CD4-positive, CD25-positive, alpha-beta regulatory T cell (primary cell): ENCODE data around the gene PES1. TPM values are rescaled to one million over a fixed set of nuclear protein-coding genes. Genes with fewer than 3 reads are reported as not detected.

ENCODE experiments used
- ATAC-seq, 2 donors: fragments of 150-1000 bp; cut with Tn5 transposase; one replicate each; pipeline ENCODE4 v1.10.0; 2021; ENCODE audit warnings: low read depth in 2 of 2, moderate number of reproducible peaks in 2 of 2, moderate library complexity in 1 of 2
- DNase-seq, 3 donors: peaks; one replicate each; pipeline versions ENCODE4 v3.0.0 to v3.0.0-alpha.2; 2012 to 2022; ENCODE audit warnings: mixed read lengths in 1 of 3
- H3K27ac ChIP-seq: one replicate; pipeline ENCODE4 v1.7.0; 2013; ENCODE audit warnings: mild to moderate bottlenecking, low read length; ENCODE audit not compliant: insufficient read depth, poor library complexity, severe bottlenecking
- H3K27me3 ChIP-seq: one replicate; pipeline ENCODE4 v1.7.0; 2013; ENCODE audit warnings: low read length; ENCODE audit not compliant: control insufficient read depth, insufficient read depth
- H3K36me3 ChIP-seq: one replicate; pipeline ENCODE4 v1.7.0; 2013; ENCODE audit warnings: mild to moderate bottlenecking, low read length, moderate library complexity; ENCODE audit not compliant: control insufficient read depth, insufficient read depth
- H3K4me1 ChIP-seq: 2 replicates; pipeline ENCODE4 v1.7.0; 2013; ENCODE audit warnings: mild to moderate bottlenecking, low read length; ENCODE audit not compliant: insufficient read depth, control insufficient read depth, poor library complexity, severe bottlenecking
- H3K4me3 ChIP-seq: one replicate; pipeline ENCODE4 v1.7.0; 2013; ENCODE audit warnings: low read depth, mild to moderate bottlenecking, low read length, moderate library complexity
- H3K9me3 ChIP-seq, 2 experiments: 1 replicate in 1 of 2; 2 replicates in 1 of 2; pipeline ENCODE4 v1.7.0; 2013; ENCODE audit warnings: low read length in 2 of 2, mild to moderate bottlenecking in 1 of 2, moderate library complexity in 1 of 2; ENCODE audit not compliant: control insufficient read depth in 2 of 2
- H3K27ac Mint-ChIP-seq, 3 donors: one replicate each; pipeline ENCODE4 v1.8.0; 2020 to 2022; ENCODE audit warnings: mild to moderate bottlenecking in 3 of 3, mixed read lengths in 3 of 3, moderate library complexity in 2 of 3
- H3K27me3 Mint-ChIP-seq: one replicate; pipeline ENCODE4 v1.8.0; 2022; ENCODE audit warnings: mild to moderate bottlenecking, mixed read lengths
- H3K36me3 Mint-ChIP-seq: one replicate; pipeline ENCODE4 v1.8.0; 2020; ENCODE audit warnings: mixed read lengths
- H3K4me1 Mint-ChIP-seq, 4 donors: one replicate each; pipeline ENCODE4 v1.8.0; 2020 to 2022; ENCODE audit warnings: mixed read lengths in 4 of 4, mild to moderate bottlenecking in 1 of 4
- H3K4me3 Mint-ChIP-seq, 4 donors: one replicate each; pipeline ENCODE4 v1.8.0; 2020 to 2022; ENCODE audit warnings: mild to moderate bottlenecking in 4 of 4, mixed read lengths in 4 of 4, moderate library complexity in 3 of 4
- H3K9me3 Mint-ChIP-seq, 7 donors: one replicate each; pipeline ENCODE4 v1.8.0; 2020 to 2022; ENCODE audit warnings: mixed read lengths in 7 of 7, mild to moderate bottlenecking in 3 of 7, moderate library complexity in 2 of 7
- polyA plus RNA-seq, 4 donors: library from polyadenylated mRNA; unstranded; fragments of 300-500 nt; fragmentation: Illumina TruSeq; gene quantifications; one replicate each; pipeline ENCODE4 v1.2.3, GENCODE V29; 2021
- total RNA-seq: library from RNA; stranded (reverse); gene quantifications from one replicate; pipeline ENCODE4 v1.2.3, GENCODE V29; 2022

The PES1 gene
- total and polyA plus RNA-seq, 5 donors from 2014 or later, result 35.2 to 47.9 (median 36.8) TPM

DNA sequence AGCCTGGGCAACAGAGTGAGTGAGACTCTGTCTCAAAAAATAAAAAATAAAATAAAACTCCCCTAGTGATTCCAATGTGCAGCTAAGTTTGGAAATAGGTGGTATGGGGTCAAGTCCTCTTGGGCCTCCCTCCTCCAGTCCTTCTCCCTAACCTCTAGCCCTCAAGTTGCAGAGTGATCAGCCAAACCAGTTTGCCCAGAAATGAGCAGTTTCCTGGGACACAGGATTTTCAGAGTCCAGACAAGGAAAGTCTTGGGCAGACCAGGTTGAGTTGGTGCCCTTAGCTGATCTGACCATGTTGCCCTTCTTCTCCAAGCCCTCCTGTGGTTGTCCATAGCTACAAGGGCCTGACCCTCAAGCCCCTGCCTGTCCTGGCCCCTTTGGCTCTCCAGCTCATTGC is 23.2 kb upstream of the PES1 start:
- Mint-ChIP-seq H3K27ac (no peak overlapping the region), H3K27me3 (peaks cover 4% of the 10 kb centered on the region), H3K4me3 (no peak overlapping the region), H3K36me3 (peaks cover 4% of the 10 kb centered on the region), H3K4me1 (peaks cover 0 to 2% (median 0%) of the 10 kb centered on the region in 4 donors), H3K9me3 (peaks cover 0 to 1% (median 0%) of the 10 kb centered on the region in 7 donors)
- ATAC-seq, result no peak
- no peaks in the 10 kb centered on the region for H3K4me1 ChIP-seq
- DNase-seq, result no peak
- no peaks in the 10 kb centered on the region for H3K27me3 ChIP-seq
- H3K36me3 ChIP-seq, result no peaks in the 10 kb centered on the region
- H3K4me3 ChIP-seq, result no peak overlapping the region
- no peak overlapping the region for H3K27ac ChIP-seq
- no peaks in the 10 kb centered on the region for H3K9me3 ChIP-seq

DNA sequence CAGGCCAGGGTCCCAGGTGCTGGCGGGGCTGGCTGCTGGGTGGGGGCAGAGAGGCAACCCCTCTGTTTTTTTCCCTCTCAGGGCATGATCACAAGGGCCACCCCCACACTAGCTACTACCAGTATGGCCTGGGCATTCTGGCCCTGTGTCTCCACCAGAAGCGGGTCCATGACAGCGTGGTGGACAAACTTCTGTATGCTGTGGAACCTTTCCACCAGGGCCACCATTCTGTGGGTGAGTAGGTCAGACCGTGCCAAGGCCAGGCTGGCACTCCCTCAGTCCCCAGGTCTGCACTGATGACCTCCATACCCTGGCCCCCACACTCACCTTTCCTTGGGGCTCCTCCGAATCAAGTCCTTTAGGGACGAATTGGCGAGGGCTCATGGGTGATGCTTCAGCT is 22.6 kb upstream of the PES1 start:
- Mint-ChIP-seq H3K4me3 (no peak overlapping the region), H3K4me1 (peaks cover 0 to 2% (median 2%) of the 10 kb centered on the region in 4 donors), H3K27ac (no peak overlapping the region), H3K27me3 (peaks cover 9% of the 10 kb centered on the region), H3K36me3 (peaks cover 4% of the 10 kb centered on the region), H3K9me3 (peaks cover 0 to 1% (median 0%) of the 10 kb centered on the region in 7 donors)
- no peaks in the 10 kb centered on the region for H3K9me3 ChIP-seq
- no peaks in the 10 kb centered on the region for H3K36me3 ChIP-seq
- H3K27ac ChIP-seq, result no peak overlapping the region
- no peaks in the 10 kb centered on the region for H3K27me3 ChIP-seq
- DNase-seq (no peak), ATAC-seq (no peak)
- no peak overlapping the region for H3K4me3 ChIP-seq
- H3K4me1 ChIP-seq, result no peaks in the 10 kb centered on the region

DNA sequence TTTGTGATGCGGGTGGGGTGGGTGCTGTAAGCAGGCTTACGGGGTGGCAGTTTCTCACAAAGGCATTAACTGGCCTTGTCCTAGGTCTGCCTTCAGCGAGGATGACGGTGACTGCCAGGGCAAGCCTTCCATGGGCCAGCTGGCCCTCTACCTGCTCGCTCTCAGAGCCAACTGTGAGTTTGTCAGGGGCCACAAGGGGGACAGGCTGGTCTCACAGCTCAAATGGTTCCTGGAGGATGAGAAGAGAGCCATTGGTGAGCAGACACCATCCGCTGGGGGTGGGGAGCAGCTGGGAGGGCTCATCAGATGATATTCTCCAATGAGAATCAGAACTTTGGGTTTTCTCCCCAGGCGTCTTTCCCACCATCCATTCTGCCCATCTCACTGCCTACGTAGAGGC is 21.1 kb upstream of the PES1 start:
- H3K9me3 Mint-ChIP-seq, result peaks cover 0 to 1% (median 0%) of the 10 kb centered on the region in 7 donors
- H3K4me3 ChIP-seq, result no peak overlapping the region
- ATAC-seq (no peak), DNase-seq (no peak)
- no peaks in the 10 kb centered on the region for H3K4me1 ChIP-seq
- peaks cover 12% of the 10 kb centered on the region for H3K27me3 Mint-ChIP-seq
- H3K36me3 ChIP-seq, result no peaks in the 10 kb centered on the region
- peaks cover 4% of the 10 kb centered on the region for H3K36me3 Mint-ChIP-seq
- H3K4me1 Mint-ChIP-seq, result peaks cover 0 to 8% (median 4%) of the 10 kb centered on the region in 4 donors
- H3K27me3 ChIP-seq, result no peaks in the 10 kb centered on the region
- no peaks in the 10 kb centered on the region for H3K9me3 ChIP-seq
- no peak overlapping the region for H3K4me3 Mint-ChIP-seq
- H3K27ac Mint-ChIP-seq, result no peak overlapping the region
- H3K27ac ChIP-seq, result no peak overlapping the region

DNA sequence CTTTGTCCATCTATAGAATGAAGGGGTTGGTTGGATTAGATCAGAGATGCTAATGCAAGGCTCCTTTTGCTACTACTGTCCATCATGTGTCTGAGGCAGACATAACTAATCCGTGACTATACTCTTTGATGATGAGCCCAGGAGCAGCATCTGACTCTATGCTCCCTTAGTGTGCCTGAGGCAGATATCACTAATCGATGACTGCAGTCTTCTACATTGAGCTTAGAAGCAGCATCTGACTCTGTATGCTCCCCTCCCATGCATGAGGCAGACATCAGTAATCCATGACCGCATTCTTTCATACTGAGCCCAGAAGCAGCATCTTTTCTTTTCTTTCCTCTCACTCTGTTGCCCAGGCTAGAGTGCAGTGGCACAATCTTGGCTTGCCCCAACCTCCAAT is 19.5 kb upstream of the PES1 start:
- Histone ChIP-seq H3K9me3 (no peaks in the 10 kb centered on the region), H3K27ac (no peak overlapping the region), H3K4me1 (peaks cover 14% of the 10 kb centered on the region), H3K4me3 (no peak overlapping the region), H3K36me3 (no peaks in the 10 kb centered on the region), H3K27me3 (no peaks in the 10 kb centered on the region)
- DNase-seq, result no peak
- Mint-ChIP-seq H3K36me3 (peaks cover 4% of the 10 kb centered on the region), H3K4me1 (peaks cover 0 to 20% (median 11%) of the 10 kb centered on the region in 4 donors), H3K27me3 (peaks cover 16% of the 10 kb centered on the region), H3K27ac (peak overlapping the region in 1 of 3 donors; percentile 34), H3K9me3 (peaks cover 0 to 1% (median 0%) of the 10 kb centered on the region in 7 donors), H3K4me3 (no peak overlapping the region)
- ATAC-seq, result no peak

DNA sequence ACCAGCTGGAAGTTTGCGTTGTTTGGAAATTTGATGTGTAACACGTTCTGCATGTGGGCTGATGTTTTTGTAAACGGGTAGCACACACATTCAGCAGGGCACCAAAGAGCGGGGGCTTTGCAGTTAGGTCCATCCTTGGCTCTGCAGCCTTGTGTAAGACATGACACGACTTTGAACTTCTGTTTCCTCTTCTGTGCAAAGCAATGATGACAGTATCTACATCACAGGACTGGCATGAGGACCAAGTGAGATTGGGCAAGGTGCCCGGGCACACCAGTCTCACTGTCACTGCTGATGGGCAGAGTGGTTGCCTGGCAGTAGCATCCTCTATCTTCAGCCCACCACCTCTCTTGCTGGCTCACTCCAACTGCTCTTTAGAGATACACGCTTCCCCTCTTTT is 18.6 kb upstream of the PES1 start:
- no peak overlapping the region for H3K4me3 Mint-ChIP-seq
- H3K36me3 ChIP-seq, result no peaks in the 10 kb centered on the region
- H3K4me3 ChIP-seq, result no peak overlapping the region
- H3K27me3 ChIP-seq, result no peaks in the 10 kb centered on the region
- peaks cover 16% of the 10 kb centered on the region for H3K27me3 Mint-ChIP-seq
- peaks cover 4% of the 10 kb centered on the region for H3K36me3 Mint-ChIP-seq
- peak overlapping the region in 1 of 3 donors; percentile 26 for H3K27ac Mint-ChIP-seq
- no peak for ATAC-seq
- DNase-seq, result no peak
- no peak overlapping the region for H3K27ac ChIP-seq
- H3K4me1 Mint-ChIP-seq, result peaks cover 0 to 29% (median 14%) of the 10 kb centered on the region in 4 donors
- H3K9me3 Mint-ChIP-seq, result peaks cover 0 to 1% (median 0%) of the 10 kb centered on the region in 7 donors
- peaks cover 20% of the 10 kb centered on the region for H3K4me1 ChIP-seq
- no peaks in the 10 kb centered on the region for H3K9me3 ChIP-seq

DNA sequence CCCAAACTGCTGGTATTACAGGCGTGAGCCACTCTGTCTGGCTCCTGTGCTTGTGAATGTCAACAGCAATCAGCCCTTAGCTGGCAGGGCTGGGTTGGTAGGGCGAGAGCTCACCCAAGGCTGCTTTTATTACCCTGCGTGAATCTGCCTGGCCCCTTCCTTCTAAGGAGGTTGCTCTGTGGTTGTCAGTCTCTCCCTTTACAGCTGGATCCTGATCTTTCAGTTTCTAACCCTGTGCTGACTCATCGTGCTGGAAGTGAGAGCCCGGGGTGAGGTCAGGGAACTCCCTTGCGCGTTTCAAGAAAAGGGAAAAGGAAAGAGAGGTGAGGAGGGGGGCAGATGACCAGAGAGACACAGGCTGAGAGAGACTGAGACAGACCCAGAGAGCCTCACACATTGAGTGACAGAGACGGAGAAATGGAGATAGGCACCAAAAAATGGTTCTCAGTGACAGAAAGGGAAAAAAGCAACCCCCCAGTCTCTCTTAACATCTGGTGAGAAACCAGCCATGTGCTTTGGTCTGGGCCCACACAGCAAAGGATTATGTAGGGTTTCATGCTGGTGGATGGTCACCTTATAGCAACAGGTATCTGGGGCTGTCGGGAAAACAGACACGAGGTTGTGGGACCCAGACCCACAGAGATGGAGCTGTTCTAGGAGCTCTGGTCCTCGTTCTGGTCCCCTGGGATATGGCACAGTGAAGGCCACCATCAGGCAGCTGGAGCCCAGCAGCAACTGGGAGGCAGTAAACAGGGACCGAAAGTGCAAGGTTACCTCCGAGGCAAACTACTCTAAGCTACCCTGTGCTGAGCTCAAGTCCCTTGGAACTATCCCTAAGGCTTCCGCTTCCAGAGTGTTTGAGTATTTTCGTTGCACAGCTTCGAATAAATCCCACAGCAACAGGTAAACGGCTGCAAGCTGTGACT is 17.8 kb upstream of the PES1 start:
- no peak overlapping the region for H3K27ac ChIP-seq
- Mint-ChIP-seq H3K27me3 (peaks cover 16% of the 10 kb centered on the region), H3K36me3 (peaks cover 4% of the 10 kb centered on the region), H3K4me3 (peak overlapping the region in 1 of 4 donors; percentile 26), H3K27ac (peak overlapping the region in 1 of 3 donors; percentile 29), H3K4me1 (peaks cover 0 to 31% (median 14%) of the 10 kb centered on the region in 4 donors), H3K9me3 (no peaks in the 10 kb centered on the region)
- no peaks in the 10 kb centered on the region for H3K27me3 ChIP-seq
- H3K4me1 ChIP-seq, result peaks cover 20% of the 10 kb centered on the region
- ATAC-seq (no peak), DNase-seq (peak in 1 of 3 donors; percentile 41)
- H3K36me3 ChIP-seq, result no peaks in the 10 kb centered on the region
- no peak overlapping the region for H3K4me3 ChIP-seq
- H3K9me3 ChIP-seq, result no peaks in the 10 kb centered on the region

DNA sequence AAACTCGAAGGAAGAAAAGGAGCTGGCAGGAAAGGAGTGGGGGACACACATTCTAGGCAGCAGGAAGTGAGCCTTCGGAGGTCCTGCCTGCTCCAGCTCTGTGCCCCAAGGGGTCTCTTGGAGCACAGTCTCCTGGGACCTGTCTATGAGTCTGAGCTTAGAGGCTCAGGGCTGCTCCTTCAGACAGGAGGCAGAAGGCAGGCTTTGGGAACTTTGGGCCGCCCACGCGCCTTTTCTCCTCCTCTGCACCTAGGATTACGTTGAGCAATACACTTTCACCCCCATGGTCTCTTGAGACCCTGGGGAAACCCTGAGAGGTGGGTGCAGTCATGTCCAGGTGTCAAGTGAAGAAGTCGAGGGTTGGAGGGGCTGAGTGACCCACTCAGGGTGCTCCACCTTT is 16.2 kb upstream of the PES1 start:
- DNase-seq, result no peak
- Histone ChIP-seq H3K4me3 (no peak overlapping the region), H3K27ac (no peak overlapping the region), H3K36me3 (no peaks in the 10 kb centered on the region), H3K9me3 (no peaks in the 10 kb centered on the region), H3K4me1 (peaks cover 20% of the 10 kb centered on the region), H3K27me3 (no peaks in the 10 kb centered on the region)
- H3K27ac Mint-ChIP-seq, result peak overlapping the region in 1 of 3 donors; percentile 56
- no peaks in the 10 kb centered on the region for H3K36me3 Mint-ChIP-seq
- no peak overlapping the region for H3K4me3 Mint-ChIP-seq
- peaks cover 0 to 31% (median 14%) of the 10 kb centered on the region in 4 donors for H3K4me1 Mint-ChIP-seq
- peaks cover 16% of the 10 kb centered on the region for H3K27me3 Mint-ChIP-seq
- no peak for ATAC-seq
- H3K9me3 Mint-ChIP-seq, result no peaks in the 10 kb centered on the region
